Peyer's patch (tissue), 4 donors: ENCODE results near the gene LRRK2.

ENCODE experiments used
- POLR2A ChIP-seq, 2 donors: fragments of 450-650 bp; IDR thresholded peaks; one replicate each; pipeline ENCODE4 v1.5.1; 2017; ENCODE audit warnings: antibody characterized with exemption in 2 of 2, mild to moderate bottlenecking in 2 of 2, moderate library complexity in 2 of 2
- TF ChIP-seq, protein P1 (sequence below), 6 experiments: fragments of 450-650 bp in 4 of 6; fragments of 200-600 bp in 2 of 6; sonication (generic) in 1 of 6; IDR thresholded peaks; one replicate each; pipeline ENCODE4 v1.5.1; 2017 to 2019; ENCODE audit warnings: antibody characterized with exemption in 6 of 6, mild to moderate bottlenecking in 3 of 6, moderate library complexity in 1 of 6

DNA sequence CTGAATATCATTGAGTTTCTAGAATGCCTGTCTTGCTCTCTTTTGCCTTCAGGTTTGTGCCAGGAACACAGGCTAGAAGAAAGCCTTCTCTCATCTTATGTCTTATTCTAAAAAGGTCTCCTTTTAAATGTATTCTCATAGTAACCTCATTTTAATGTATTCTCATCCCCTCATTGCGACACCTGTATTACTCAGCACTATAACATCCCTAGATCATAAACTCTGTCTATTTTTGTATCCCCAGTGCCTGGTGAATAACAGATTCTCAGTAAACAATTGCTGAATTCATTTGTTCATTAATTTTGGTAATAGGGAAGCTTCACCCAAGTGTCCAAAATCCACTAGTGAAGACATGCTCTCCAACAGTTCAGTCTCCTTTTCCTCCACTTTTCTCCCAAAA is 8.8 kb upstream of the LRRK2 start:
- TF ChIP-seq, protein P1, sequence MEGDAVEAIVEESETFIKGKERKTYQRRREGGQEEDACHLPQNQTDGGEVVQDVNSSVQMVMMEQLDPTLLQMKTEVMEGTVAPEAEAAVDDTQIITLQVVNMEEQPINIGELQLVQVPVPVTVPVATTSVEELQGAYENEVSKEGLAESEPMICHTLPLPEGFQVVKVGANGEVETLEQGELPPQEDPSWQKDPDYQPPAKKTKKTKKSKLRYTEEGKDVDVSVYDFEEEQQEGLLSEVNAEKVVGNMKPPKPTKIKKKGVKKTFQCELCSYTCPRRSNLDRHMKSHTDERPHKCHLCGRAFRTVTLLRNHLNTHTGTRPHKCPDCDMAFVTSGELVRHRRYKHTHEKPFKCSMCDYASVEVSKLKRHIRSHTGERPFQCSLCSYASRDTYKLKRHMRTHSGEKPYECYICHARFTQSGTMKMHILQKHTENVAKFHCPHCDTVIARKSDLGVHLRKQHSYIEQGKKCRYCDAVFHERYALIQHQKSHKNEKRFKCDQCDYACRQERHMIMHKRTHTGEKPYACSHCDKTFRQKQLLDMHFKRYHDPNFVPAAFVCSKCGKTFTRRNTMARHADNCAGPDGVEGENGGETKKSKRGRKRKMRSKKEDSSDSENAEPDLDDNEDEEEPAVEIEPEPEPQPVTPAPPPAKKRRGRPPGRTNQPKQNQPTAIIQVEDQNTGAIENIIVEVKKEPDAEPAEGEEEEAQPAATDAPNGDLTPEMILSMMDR (IDR thresholded peaks at IDR 0.05): no peak
- no peak for TF ChIP-seq POLR2A (IDR thresholded peaks at IDR 0.05)
